Fibroblast of lung (primary cell): ENCODE results near the gene CENPX. TPM values are rescaled to one million over a fixed set of nuclear protein-coding genes. Genes with fewer than 3 reads are reported as not detected.
A peak's percentile ranks its signal among the peaks of the same experiment; 100 is the strongest.

Experiments
- DNase-seq, 2 donors: peaks; one replicate each; pipeline versions ENCODE4 v3.0.0 to v3.0.0-alpha.2; 2010; ENCODE audit warnings: low read depth in 2 of 2
- H2AFZ ChIP-seq: 2 replicates; pipeline ENCODE4 v1.5.1; 2012; ENCODE audit warnings: low read length, control low read depth, inconsistent platforms
- H3K27ac ChIP-seq: 2 replicates; pipeline ENCODE4 v1.5.1; 2011; ENCODE audit warnings: low read length, control low read depth; ENCODE audit not compliant: insufficient read depth
- H3K27me3 ChIP-seq: 2 replicates; pipeline ENCODE4 v1.5.1; 2011; ENCODE audit warnings: mild to moderate bottlenecking, low read length; ENCODE audit not compliant: control insufficient read depth, insufficient read depth
- H3K36me3 ChIP-seq: 2 replicates; pipeline ENCODE4 v1.5.1; 2011; ENCODE audit warnings: low read length; ENCODE audit not compliant: control insufficient read depth, insufficient read depth
- H3K4me1 ChIP-seq: 2 replicates; pipeline ENCODE4 v1.5.1; 2011; ENCODE audit warnings: low read length; ENCODE audit not compliant: control insufficient read depth, insufficient read depth; ENCODE audit errors: extremely low read depth
- H3K4me2 ChIP-seq: 2 replicates; pipeline ENCODE4 v1.5.1; 2011; ENCODE audit warnings: low read length, control low read depth; ENCODE audit not compliant: insufficient read depth; ENCODE audit errors: extremely low read depth
- H3K4me3 ChIP-seq, 4 experiments: fragments of 200-600 bp in 1 of 4; sonication (generic) in 1 of 4; replicated peaks in 1 of 4; 2 replicates each; pipeline ENCODE4 v1.5.1; 2011 to 2016; ENCODE audit warnings: low read length in 4 of 4, low read depth in 3 of 4, mild to moderate bottlenecking in 3 of 4, control low read depth in 2 of 4, inconsistent platforms in 1 of 4, mixed read lengths in 1 of 4; ENCODE audit not compliant: insufficient read depth in 1 of 4; ENCODE audit errors: control extremely low read depth in 1 of 4
- H3K79me2 ChIP-seq: 2 replicates; pipeline ENCODE4 v1.5.1; 2012; ENCODE audit warnings: mild to moderate bottlenecking, low read length, inconsistent platforms; ENCODE audit not compliant: control insufficient read depth, insufficient read depth
- H3K9ac ChIP-seq: 2 replicates; pipeline ENCODE4 v1.5.1; 2011; ENCODE audit warnings: mild to moderate bottlenecking, low read length, control low read depth; ENCODE audit not compliant: insufficient read depth
- H3K9me3 ChIP-seq: 2 replicates; pipeline ENCODE4 v1.5.1; 2012; ENCODE audit warnings: low read depth, low read length; ENCODE audit not compliant: control insufficient read depth, insufficient read depth
- H4K20me1 ChIP-seq: 2 replicates; pipeline ENCODE4 v1.5.1; 2011; ENCODE audit warnings: low read length; ENCODE audit not compliant: control insufficient read depth, insufficient read depth; ENCODE audit errors: extremely low read depth
- EZH2 ChIP-seq: IDR thresholded peaks from 2 replicates; pipeline ENCODE4 v1.5.1; 2012; ENCODE audit warnings: low read length, control low read depth, mild to moderate bottlenecking; ENCODE audit errors: missing control alignments
- polyA plus RNA-seq, 2 donors: library from polyadenylated mRNA; depleted of rRNA in 1 of 2; stranded (reverse) in 1 of 2; unstranded in 1 of 2; fragments of >200 nt; gene quantifications; 2 replicates each; pipeline ENCODE4 v1.2.1, GENCODE V29; 2011 to 2012; ENCODE audit warnings: missing spikeins in 1 of 2
- total RNA-seq: library from RNA; depleted of rRNA; stranded (reverse); fragments of >200 nt; gene quantifications from 2 replicates; pipeline ENCODE4 v1.2.1, GENCODE V29; 2014
- TF ChIP-seq, protein P1 (sequence below), 2 donors: IDR thresholded peaks in 1 of 2; conservative IDR thresholded peaks in 1 of 2; 1 replicate in 1 of 2; 2 replicates in 1 of 2; pipeline ENCODE4 v1.5.1; 2011 to 2012; ENCODE audit warnings: low read length in 2 of 2, control low read depth in 1 of 2, inconsistent platforms in 1 of 2, low read depth in 1 of 2, mild to moderate bottlenecking in 1 of 2

CENPX gene
- total and polyA plus RNA-seq, 2 donors (not counting 1 experiment from before 2014, with no cell fraction given) = 29.2 to 30.4 TPM

DNA sequence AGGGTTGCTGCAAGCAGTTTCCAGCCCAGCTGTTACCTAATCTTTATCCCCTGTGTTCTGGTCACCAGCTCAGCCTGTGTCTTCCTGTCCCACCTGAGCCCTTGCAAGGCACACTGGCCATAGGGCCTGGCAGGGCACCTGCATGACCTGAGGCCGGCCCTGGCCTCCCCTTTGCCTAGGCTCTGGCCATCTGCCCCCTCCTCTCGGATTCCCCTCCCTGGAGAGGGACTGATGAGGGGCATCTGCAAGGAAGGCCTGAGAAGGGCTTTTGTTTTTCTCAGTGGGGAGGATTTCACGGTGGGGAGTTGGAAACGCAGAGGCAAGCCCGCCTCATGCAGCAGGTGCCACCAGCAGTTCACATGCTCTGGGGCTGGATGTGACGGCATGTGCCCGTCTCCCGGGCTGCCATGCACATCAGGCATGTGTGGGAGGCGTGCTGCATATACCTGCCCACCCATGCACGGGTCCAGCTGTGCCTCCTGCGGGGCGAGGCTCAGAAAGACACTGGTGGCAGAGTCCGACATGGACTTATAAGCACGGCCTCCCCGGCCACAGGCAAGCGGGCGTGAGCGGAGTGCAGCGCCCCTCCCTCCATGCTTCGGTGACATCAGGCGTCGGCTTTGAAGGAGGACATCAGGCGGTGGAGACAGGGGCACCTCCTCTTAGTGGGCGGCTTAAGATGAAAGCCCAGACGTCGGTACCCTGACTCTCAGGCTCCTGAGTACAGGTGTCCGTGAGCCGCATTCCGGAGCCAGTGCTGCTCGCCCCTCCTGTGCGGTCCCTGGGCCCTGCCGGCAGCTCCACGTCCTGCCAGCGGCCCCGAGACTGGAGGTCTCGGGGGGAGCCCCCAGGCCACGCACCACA lies 28.7 kb downstream of the CENPX start:
- Histone ChIP-seq H3K4me2 (no peak overlapping the region), H3K4me1 (peaks cover 18% of the 10 kb centered on the region), H3K4me3 (no peak overlapping the region), H3K36me3 (peaks cover 2% of the 10 kb centered on the region), H3K9ac (no peak overlapping the region), H2AFZ (no peak overlapping the region), H3K27ac (no peak overlapping the region), H4K20me1 (no peaks in the 10 kb centered on the region), H3K27me3 (no peaks in the 10 kb centered on the region), H3K79me2 (no peaks in the 10 kb centered on the region), H3K9me3 (no peaks in the 10 kb centered on the region)
- no peak for TF ChIP-seq EZH2
- TF ChIP-seq, protein P1, sequence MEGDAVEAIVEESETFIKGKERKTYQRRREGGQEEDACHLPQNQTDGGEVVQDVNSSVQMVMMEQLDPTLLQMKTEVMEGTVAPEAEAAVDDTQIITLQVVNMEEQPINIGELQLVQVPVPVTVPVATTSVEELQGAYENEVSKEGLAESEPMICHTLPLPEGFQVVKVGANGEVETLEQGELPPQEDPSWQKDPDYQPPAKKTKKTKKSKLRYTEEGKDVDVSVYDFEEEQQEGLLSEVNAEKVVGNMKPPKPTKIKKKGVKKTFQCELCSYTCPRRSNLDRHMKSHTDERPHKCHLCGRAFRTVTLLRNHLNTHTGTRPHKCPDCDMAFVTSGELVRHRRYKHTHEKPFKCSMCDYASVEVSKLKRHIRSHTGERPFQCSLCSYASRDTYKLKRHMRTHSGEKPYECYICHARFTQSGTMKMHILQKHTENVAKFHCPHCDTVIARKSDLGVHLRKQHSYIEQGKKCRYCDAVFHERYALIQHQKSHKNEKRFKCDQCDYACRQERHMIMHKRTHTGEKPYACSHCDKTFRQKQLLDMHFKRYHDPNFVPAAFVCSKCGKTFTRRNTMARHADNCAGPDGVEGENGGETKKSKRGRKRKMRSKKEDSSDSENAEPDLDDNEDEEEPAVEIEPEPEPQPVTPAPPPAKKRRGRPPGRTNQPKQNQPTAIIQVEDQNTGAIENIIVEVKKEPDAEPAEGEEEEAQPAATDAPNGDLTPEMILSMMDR (conservative IDR thresholded peaks at IDR 0.05 in 1 of 2, IDR thresholded peaks at IDR 0.05 in 1 of 2; ENCODE audit: low read depth in 1 of 2, low read length in 2 of 2) = no peak
- DNase-seq = no peak

DNA sequence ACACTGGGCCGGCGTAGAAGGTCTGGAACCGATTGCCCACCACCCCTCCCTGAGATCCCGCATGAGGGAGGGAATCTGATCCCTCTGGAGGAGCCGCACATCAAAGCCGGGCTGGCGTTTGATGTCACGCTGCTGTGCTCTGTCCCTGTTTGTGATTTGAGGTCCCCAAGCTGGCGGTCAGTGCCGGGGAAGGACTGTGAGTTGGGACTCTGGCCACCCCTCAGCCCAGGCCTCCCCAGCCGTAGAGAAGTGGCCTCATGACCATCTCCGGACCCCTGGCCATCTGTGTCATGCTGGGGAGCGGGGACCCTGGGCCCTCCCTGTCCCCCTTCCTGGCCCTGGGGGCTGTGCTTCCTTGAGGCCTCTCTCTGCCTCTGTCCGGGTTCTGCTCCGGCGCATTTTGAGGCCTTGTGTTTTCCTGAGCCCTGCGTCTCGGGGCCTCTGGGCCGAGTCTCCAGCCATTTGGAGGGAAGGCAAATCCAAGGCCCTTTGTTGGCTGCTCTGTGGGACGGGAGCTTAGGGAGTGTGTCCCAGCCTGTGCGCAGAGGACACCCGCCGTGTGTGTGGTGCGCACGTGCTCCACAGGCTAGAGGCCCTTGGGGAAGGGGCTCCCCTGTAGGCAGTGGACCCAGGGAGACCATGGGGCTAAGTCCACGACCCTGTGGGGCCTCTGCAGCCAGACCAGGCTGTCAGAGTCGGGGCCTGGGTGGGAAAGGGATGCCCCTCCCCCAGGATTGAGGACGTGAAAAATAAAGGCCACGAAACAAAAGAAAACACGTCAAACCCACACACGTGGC lies 30.2 kb downstream of the CENPX start:
- H3K9ac ChIP-seq = no peak overlapping the region
- H3K9me3 ChIP-seq = no peaks in the 10 kb centered on the region
- H3K4me2 ChIP-seq = peak overlapping the region; percentile 59
- no peak overlapping the region for H2AFZ ChIP-seq
- TF ChIP-seq, protein P1 (conservative IDR thresholded peaks at IDR 0.05 in 1 of 2, IDR thresholded peaks at IDR 0.05 in 1 of 2; ENCODE audit: low read depth in 1 of 2, low read length in 2 of 2) = no peak
- TF ChIP-seq EZH2 = no peak
- DNase-seq = no peak
- H3K4me1 ChIP-seq = peaks cover 18% of the 10 kb centered on the region
- no peak overlapping the region for H3K27ac ChIP-seq
- H3K36me3 ChIP-seq = peaks cover 4% of the 10 kb centered on the region
- no peaks in the 10 kb centered on the region for H4K20me1 ChIP-seq
- peak overlapping the region in 3 of 4 experiments; percentile 10 to 17 (median 15) for H3K4me3 ChIP-seq
- no peaks in the 10 kb centered on the region for H3K79me2 ChIP-seq
- no peaks in the 10 kb centered on the region for H3K27me3 ChIP-seq

DNA sequence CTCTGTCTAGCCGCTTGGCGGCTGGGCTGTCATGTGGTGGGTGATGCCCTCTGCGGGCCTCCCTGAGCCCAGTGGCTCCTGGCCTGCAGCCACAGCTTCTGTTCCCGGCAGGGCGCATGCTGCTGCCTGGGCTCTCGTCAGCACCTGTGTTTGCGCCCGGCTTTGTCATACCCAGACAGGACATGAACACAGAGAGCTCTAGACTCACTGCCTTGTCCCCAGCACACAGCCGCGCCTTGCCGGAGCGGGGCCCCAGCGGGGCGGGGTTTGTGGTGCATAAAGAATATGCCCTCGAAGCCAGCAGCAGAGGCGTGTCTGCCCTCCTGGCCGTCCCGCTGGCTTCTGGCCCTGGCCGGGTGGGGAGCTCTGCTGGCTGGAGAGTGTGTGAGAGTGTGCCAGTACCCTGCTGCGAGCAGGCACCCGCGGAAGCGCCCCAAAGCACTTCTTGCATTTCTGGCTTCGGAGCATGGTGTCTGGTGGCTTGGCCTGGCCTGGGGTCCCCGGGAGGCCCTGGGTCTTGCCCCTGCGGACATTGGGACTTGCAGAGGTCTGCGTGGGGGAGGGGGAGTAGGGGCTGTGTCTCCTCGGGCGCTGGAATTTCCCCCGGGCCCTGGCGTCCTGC lies 30.9 kb downstream of the CENPX start:
- Histone ChIP-seq H3K4me2 (peak overlapping the region; percentile 59), H3K9me3 (no peaks in the 10 kb centered on the region), H3K4me1 (peaks cover 18% of the 10 kb centered on the region), H3K4me3 (peak overlapping the region in 3 of 4 experiments; percentile 10 to 17 (median 15)), H3K27me3 (no peaks in the 10 kb centered on the region), H3K79me2 (no peaks in the 10 kb centered on the region), H4K20me1 (no peaks in the 10 kb centered on the region), H3K9ac (peak overlapping the region; percentile 23), H2AFZ (no peak overlapping the region), H3K27ac (no peak overlapping the region), H3K36me3 (peaks cover 5% of the 10 kb centered on the region)
- no peak for TF ChIP-seq EZH2
- TF ChIP-seq, protein P1 (conservative IDR thresholded peaks at IDR 0.05 in 1 of 2, IDR thresholded peaks at IDR 0.05 in 1 of 2; ENCODE audit: low read depth in 1 of 2, low read length in 2 of 2) = no peak
- peak; percentile 56 to 76 for DNase-seq
